C4-2B (cell line): ENCODE data around the gene ATP1A1.

ENCODE experiments used
- ZFX ChIP-seq: fragments of 450-650 bp; IDR thresholded peaks from 2 replicates; pipeline ENCODE4 v1.6.1; 2017
- TF ChIP-seq, protein P1 (sequence below): fragments of 450-650 bp; conservative IDR thresholded peaks from 2 replicates; pipeline ENCODE4 v1.5.1; 2017; ENCODE audit warnings: mild to moderate bottlenecking

DNA sequence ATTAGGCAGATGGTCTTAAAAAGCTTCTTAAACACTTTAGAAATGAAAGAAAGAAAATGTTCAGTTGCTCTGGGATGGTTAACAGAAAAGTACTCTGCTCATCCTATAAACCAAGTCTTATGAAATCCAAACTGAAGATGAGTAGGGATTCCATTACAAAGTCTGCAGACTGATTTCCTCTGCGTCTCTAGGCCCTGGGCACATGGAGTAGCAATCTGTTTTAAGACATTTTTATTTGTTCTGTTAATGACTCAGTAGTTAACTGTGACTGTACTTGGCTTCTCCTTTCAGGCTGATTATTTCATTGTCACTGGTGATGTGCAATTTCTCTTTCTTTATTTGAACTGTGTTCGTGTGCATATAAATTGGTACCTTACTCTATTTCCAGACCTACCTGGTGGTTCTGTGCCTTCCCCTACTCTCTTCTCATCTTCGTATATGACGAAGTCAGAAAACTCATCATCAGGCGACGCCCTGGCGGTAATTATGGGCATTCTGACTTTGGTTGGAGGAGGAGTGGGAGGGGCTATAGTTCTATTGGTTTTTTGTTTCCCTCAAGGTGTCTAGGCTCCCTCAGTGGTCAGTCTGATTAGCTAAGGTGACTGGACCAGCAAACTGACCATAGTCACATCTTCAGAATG, 30.6 kb downstream of the ATP1A1 start:
- TF ChIP-seq, protein P1, sequence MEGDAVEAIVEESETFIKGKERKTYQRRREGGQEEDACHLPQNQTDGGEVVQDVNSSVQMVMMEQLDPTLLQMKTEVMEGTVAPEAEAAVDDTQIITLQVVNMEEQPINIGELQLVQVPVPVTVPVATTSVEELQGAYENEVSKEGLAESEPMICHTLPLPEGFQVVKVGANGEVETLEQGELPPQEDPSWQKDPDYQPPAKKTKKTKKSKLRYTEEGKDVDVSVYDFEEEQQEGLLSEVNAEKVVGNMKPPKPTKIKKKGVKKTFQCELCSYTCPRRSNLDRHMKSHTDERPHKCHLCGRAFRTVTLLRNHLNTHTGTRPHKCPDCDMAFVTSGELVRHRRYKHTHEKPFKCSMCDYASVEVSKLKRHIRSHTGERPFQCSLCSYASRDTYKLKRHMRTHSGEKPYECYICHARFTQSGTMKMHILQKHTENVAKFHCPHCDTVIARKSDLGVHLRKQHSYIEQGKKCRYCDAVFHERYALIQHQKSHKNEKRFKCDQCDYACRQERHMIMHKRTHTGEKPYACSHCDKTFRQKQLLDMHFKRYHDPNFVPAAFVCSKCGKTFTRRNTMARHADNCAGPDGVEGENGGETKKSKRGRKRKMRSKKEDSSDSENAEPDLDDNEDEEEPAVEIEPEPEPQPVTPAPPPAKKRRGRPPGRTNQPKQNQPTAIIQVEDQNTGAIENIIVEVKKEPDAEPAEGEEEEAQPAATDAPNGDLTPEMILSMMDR: no peak
- TF ChIP-seq ZFX: no peak
